Activated CD4-positive, alpha-beta T cell treated with anti-CD3 and anti-CD28 coated beads, Interleukin-2, amount 50 U/mL, for 48 hours (primary cell): ENCODE data around the gene EXOC2.
A peak's percentile ranks its signal among the peaks of the same experiment; 100 is the strongest.
"Not testable (repeated sequence)": the region's sequence is repeated elsewhere in the genome, so short reads cannot be mapped to it uniquely, and the experiment has no call there.

Experiments used
- DNase-seq, 2 experiments: peaks; one replicate each; pipeline ENCODE4 v3.0.0-alpha.2; 2020

The EXOC2 gene

DNA sequence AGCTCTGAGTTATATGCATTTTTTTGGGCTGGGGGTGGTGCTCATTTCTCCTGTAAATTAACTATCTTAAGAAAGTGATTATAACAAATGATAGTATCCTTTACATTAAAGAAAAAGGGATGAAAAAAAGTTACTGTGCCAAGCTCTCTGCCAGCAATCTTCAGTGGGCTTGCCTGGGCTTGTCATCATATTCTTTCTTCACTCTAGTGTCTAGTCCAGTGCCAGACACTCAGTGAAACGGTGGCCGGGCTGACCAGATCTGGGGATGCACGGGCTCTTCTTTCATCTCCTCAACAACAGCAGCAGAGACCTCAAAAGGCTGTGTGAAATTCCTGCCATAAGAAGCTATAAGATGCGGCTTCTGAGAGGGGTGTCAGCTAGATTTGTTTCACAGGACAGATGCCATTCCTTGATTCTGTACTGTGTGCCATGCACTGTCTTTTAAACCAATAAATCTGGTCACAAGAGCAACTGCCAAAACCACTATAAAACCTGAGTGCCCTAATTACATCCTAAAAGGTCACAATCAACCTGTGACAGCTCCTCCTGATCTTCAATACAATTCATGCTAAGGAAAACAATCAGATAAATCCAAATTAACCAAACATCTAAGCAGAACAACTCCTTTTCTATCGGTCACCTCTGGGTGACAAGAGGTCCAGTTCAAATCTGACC lies 12.1 kb downstream of the EXOC2 start:
- DNase-seq = no peak

DNA sequence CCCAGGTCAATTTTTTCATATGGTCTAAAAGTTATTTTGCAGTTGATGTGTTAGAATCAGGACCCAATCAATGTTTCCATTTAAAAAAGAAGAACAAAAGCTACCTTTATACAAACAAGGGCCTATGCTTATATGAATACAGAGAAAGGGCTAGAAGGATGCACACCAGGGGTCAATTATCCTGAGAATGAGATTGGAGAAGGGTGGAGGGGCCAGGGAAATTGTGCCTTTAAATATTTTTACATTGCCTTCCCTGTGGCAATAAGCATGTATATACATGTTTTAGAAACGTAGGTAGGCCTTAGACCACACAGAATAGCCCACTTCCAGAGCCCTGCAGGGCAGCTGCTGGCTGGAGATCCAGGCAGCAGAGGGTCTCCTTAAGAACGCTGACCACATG lies 12.7 kb downstream of the EXOC2 start:
- no peak for DNase-seq

DNA sequence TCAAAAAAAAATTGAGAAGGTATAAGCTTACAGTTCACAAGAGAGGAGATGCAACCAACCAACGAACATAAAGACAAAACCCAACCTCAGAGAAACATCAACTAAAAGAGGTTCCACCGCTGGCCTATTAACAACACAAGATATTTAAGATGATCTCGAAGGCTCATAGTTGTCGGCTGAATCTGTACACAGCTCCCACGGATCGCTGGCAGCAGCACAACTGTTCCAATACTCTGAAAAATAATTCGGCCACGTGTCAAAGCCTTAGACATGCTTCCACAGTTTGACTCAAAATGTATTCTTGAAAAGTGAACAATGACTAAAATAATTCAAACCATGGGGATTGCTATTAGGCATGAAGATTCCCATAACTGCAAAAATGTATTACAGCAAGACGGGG lies 13.7 kb downstream of the EXOC2 start:
- DNase-seq = no peak

DNA sequence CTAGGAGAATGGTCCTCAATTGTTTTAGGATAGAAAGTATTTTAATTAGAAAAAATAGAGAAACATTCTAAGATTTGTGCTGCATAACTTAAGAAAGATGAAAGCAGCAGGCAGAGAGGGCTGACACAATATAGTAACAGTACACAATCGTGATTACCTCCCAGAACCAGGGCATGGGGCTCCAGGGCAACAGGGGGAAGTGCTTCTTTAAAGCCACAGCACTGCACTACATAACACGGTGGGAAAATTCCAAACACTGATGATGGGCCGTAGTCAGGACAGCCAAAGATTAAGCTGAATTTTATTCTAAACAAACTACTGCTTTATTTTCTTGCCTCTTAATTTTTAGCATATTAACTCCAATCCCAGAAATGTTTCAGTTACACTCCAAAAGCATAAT lies 14.4 kb downstream of the EXOC2 start:
- no peak for DNase-seq

DNA sequence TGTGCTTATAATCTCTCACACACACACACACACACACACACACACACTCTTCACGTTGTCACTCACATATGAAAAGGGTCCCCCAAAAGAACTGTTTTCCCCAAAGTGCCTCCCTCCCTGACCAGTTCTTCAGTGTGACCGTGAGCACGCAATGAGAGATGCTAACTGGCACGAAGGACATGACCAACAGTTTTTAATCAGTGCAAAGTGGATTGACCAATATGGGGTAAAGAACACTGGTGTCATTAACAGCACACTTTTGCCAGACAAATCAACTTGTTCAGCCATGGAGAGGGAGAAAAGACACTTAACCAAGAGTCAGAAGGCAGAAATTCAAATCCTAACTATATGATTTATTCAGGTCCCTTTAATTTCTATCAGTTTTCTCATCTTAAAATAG lies 15.0 kb downstream of the EXOC2 start:
- no peak for DNase-seq

DNA sequence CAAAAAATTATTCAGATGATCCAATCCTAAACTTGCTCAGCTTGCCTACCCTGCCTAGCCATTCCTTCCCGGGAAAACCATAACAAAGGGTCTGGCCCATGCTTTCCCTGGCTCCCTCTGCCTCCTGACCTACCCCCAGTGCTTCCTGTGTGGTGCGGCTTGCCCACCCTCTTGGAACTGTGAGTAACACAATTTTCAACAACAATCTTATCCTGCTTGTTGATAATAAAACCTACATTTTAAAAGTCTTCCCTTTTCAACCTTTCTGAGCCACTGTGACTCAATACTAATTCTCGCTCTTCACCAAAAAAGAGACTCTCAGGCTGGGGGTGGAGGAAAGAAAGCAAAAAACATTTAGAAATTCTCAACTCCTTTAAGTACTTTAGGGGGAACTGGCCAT lies 18.0 kb downstream of the EXOC2 start:
- peak in 1 of 2 experiments; percentile 21 for DNase-seq

DNA sequence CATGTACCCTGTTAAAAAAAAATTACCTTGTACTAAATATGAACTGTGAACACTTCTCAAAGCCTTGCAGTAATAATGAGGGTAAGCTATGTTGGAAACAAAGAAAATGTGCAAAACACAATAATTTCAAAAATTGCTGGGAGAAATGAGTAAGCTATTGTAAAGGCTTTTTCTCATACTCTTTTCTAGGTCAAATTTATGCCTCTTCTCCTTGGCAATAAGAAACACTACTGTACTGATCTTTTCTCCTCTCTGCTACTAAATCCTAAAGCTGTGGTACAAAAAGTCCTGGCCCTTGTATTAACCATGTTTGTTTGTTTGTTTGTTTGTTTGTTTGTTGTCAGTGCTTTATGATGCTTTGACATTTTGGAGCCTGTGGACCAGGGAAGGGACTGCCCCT lies 18.5 kb downstream of the EXOC2 start:
- no peak for DNase-seq

DNA sequence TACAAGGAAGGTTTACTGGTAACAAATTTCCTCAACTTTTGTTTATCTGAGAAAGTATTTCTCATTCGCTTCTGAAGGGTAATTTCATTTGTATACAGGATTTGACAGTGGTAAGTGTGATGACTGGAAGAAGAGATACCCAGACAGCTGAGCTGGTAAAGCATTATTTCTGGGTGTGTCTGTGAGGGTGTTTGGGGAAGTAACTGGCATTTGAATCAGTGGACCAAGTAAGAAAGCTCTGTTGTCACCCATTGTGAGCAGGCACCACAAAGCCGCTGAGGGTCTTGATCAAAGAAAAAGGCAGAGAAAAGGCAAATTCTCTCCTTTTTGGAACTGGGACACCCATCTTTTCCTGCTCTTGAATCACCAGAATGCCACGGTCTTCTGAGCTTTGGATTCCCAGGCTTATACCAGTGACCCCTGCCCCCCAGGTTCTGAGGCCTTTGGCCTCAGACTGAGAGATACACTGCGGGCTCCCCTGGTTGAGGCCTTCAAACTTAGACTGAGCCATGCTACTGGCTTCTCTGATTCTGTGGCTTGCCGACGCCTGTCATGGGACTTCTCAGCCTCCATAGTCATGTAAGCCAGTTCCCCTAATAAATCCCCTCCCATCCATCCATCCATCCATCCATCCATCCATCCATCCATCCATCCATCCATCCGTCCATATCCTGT lies 25.5 kb downstream of the EXOC2 start:
- DNase-seq = no peak

DNA sequence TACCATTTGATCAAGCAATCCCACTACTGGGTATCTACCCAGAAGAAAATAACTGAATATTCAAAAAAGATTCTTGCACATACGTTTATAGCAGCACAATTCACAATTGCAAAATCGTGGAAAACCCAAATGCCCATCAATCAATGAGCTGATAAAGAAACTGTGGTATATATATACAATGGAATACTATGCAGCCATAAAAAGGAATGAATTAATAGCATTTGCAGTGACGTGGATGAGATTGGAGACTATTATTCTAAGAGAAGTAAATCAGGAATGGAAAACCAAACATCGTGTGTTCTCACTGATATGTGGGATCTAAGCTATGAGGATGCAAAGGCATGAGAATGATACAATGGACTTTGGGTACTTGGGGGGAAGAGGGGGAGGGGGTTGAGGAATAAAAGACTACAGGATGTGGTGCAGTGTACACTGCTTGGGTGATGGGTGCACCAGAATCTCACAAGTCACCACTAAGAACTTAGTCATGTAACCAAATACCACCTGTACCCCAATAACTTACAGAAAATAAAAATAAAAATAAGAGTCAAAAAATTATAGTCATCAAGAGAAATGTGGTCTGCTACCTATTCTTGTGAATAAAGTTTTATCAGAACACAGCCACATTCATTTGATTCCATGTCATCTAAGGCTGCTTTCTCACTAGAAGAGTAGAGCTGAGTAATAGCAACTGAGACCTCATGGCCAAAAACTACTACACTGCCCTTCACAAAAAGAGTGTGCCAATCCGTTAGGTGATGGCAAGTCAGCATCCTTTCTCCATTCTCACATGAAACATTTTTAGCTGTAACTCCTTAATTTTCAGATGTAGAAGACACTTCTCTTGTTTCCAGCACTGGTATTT lies 27.3 kb downstream of the EXOC2 start:
- no peak for DNase-seq

DNA sequence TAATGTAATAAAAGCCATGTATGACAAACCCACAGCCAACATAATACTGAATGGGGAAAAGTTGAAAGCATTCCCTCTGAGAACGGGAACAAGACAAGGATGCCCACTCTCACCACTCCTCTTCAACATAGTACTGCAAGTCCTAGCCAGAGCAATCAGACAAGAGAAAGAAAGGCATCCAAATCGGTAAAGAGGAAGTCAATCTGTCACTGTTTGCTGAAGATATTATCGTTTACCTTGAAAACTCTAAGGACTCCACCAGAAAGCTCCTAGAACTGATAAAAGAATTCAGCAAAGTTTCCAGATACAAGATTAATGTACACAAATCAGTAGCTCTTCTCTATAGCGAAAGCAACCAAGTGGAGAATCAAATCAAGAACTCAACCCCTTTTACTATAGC lies 29.2 kb downstream of the EXOC2 start:
- not testable (repeated sequence) for DNase-seq

DNA sequence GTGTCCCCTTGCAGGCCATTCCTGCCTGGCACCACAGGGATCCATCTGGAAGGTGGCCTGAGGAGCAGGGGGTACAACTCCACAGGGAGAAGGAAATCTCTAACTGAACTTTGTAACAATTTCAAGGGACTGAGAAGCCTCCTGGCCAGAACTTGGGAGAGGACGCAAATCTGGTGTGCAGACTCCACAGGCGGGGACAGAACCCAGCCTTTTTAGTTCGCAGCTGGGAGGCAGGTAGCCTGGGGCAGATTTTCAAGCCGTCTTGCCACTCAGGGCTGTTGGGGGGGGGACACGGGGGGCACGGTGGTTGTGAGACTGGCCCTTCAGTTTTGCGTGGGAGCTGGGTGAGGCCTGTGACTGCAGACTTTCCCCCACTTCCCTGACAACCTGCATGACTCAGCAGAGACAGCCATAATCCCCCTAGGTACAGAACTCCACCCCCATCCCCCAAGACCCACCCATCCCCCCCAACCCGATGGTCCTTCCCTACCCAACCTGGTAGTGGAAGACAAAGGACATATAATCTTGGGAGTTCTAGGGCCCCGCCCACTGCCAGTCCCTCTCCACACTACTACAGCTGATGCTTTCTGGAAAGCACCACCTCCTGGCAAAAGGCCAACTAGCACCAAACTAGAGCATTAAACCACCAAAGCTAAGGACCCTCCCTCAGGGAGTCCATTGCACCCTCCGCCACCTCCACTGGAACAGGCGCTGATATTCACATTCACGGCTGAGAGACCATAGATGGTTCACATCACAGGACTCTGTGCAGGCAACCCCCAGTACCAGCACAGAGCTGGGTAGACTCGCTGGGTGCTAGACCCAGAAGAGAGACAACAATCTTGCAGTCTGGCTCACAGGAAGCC lies 33.0 kb downstream of the EXOC2 start:
- no peak for DNase-seq

DNA sequence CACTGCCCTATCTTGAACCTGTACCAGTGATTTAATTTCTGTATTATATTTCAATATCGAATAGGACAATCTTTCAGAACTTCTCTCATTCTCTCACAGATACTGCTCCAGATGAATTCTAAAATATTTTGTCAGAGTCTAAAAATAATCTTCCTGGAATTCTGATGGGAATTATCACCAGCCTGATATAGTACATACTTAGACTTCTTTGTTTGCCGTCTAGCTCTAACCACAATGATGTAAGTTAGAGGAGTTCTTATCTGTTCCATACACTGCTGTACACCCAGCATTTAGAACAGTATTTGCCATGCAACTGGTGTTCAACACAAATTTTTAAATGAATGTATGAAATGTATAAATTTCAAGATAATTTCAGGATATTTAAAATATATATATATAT lies 34.7 kb downstream of the EXOC2 start:
- no peak for DNase-seq

DNA sequence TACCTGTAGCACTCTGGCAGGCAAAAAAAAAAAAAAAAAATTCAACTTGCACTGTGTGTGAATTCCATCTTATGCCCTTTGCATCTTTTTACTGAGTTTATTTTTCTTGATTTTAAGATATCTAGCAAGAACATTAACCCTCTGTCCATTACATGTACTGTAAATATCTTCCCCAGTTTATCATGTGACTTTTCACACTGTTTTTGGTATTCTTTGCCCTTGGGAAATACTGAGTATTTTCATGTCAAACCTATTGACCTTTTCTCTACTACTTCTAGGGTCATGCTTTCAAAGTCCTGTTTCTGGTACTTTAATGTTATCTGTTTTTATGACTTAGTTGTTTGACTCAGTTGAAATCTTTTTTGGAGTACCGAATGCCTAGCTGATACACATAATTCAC lies 35.2 kb downstream of the EXOC2 start:
- DNase-seq = no peak

DNA sequence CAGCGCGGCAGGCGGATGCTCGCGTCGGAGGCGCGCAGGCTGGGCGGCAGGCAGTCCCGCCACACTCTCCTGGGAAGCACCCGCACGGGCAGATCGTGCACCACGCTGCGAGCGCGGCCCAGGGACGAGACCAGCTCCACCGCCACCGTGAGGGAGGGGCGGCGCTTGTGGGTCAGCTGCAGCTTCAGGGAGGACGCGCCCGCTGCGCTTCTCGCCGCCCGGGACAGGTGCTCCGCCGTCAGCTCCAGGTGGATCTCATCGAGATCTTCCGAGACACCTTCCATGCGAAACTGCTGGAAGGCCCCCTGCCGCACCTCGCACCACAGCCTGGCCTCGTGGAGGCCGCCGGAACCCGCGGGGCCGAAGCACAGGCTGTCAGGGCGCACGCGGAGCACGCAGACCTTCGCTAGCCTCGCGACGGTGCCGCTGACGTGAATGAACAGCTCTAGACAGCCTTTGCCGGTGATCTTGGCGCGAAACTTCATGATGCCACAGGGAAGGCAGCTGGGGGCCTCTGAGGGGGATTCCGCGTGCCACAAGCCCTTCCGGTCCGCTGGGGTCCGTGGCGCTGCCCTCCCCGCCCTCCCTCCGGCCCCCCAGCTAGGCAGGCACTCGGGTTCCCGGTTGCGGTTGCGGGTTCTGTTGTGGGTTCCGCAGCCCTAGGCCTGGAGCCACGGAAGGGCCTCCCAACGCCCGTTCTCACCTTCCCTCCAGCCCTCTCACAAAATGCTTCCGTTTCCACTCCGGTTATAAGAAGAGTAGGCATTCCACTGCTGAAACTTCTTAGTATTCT lies 36.3 kb downstream of the EXOC2 start, which contains the start of gene HUS1B:
HUS1B (minus strand) TSS at position 641 of the 793 bp plus-strand sequence; CDS start at position 485, 156 bp downstream.
- DNase-seq = no peak

DNA sequence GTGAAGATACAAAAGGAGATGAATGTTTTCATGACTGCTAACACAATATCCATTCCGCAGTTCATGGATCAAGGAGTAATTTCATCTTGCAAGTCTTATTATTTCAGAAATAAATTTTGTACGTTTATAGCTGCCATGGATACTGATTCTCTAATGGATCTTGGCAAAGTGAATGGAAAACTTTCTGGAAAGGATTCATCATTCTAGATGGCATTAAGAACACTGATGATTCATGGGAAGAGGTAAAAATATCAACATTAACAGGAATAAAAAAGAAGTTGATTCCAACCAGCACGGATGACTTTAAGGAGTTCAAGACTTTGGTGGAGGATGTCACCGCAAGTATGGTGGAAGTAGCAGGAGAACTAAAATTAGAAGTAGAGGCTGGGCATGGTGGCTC lies 38.8 kb downstream of the EXOC2 start:
- DNase-seq = no peak

DNA sequence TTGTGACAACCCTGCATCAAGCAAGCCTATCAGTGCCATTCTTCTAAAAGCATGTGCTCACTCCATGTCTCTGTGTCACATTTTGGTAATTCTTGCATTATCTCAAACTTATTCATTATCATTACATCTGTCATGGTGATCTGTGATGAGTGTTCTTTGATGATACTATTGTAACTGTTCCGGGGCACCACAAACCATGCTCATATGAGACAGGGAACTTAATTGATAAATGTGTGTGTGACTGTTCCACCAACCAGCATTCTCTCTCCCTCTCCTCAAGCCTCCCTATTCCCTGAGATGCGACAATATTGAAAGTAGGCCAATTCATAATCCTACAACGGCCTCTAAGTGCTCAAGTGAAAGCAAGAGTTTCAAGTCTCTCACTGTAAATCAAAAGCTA lies 40.1 kb downstream of the EXOC2 start:
- DNase-seq = no peak

DNA sequence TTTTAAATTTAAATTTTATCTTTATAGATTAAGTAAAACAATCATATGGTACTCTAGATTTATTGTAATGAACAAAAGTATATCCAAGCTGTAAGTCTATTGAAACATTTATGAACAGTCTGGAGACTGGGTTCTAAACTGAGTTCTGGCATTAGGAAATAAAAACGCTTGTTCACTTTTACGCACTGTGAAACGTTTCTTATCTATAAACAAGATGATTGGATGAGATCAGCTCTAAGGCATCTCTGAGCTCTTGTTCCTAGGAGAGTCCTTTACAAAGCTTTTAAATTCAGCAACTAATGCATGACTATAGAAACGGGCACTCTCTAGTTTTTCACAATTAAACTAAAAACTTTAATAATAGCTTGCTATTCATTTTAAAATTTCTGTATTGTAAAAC lies 42.8 kb downstream of the EXOC2 start:
- DNase-seq = no peak

DNA sequence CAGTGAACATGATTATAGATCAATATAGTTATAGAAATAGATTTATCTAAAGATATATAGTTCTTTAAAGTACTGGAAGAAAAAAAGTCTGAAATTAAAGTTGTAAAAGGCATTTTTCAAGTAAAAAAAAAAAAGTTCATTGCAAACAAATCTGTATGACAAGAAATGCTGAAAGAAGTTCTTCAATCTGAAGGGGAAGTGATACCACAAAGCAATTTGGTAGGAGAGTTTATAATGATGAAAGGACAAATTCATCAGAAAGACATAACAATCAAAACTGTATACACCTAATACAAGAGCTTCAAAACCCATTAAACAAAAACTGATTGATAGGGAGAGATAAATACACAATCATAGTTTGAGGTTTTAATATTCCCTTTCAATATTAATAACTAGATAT lies 50.1 kb downstream of the EXOC2 start:
- no peak for DNase-seq

DNA sequence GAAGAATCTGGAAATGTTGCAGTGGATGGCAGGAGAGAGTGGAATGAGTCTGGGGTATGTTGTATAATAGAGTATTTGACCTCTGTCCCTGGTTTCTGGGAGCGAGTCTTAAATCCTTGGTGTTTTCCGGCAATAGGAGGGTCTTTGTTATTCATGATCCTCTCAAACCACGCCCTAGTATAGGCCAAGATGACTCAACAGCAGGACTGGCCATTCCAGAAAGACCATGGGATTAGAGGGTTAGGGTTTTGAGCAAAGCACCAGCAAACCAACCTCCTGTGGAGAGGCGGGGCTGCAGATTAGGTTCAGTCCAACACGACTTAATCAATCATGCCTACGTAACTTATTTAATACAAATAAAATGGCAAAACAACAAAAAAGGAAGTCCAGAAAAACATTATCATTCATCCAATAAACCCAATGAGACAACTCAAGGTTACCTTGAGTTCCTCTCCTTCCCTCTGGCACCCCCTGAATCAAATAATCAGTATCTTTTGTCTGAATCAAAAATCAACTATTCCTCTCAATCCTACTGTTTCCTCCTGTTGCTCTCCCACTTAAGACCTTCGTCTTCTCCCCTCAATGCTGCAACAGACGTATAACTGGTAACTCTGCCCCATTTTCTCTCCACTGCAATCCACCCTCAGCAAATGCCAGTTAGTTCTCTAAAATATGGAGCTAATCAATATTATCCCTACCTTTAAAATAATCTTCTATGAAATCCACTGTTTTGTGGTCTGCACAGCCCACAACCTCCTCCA lies 51.5 kb downstream of the EXOC2 start:
- DNase-seq = no peak

DNA sequence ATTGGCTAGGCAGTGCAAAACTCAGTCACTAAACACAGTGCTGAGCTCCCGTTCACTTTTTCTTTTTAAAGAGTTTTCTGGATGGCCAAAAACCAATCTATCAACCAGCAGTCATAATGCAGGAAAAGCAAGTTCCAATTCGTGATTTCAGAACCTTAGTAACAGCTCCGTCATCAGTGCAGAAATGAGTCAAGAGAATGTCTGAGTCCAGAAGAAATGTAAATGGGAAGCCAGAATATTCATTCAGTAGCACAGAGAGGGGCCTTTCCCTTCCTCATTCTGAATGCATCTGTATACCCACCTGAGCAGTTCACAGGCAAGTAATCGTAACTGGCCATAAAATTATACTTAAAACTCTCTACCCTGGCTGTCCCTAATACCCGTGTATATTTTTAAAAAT lies 56.5 kb downstream of the EXOC2 start:
- peak in 1 of 2 experiments; percentile 16 for DNase-seq

DNA sequence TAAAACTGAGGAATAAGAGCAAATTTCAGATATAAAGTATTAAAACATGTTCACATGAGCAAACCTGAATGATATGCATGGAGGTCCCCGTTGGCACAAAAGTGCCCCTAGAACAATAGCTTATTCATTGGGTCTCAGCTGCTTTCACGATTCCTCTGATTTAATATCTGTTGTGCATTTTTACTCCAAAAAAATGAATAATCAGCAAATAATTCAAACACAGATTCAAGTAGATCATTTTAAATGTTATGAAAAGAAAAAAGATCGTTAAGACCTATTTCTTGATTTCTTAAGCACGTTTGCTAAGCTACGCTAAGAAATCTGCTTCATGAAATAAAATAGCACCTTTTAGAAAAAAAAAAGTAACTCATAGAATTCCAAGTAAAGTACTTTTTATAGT lies 57.7 kb downstream of the EXOC2 start:
- DNase-seq = no peak
